NCI-H2196 (cell line): ENCODE data around the gene COL6A3.
"Not testable (repeated sequence)": the region's sequence is repeated elsewhere in the genome, so short reads cannot be mapped to it uniquely, and the experiment has no call there.

Experiments used
- DNase-seq: peaks from one replicate; lab custom pipeline; 2025; ENCODE audit not compliant: unreplicated experiment; lab: John Stamatoyannopoulos, UW

COL6A3 gene

DNA sequence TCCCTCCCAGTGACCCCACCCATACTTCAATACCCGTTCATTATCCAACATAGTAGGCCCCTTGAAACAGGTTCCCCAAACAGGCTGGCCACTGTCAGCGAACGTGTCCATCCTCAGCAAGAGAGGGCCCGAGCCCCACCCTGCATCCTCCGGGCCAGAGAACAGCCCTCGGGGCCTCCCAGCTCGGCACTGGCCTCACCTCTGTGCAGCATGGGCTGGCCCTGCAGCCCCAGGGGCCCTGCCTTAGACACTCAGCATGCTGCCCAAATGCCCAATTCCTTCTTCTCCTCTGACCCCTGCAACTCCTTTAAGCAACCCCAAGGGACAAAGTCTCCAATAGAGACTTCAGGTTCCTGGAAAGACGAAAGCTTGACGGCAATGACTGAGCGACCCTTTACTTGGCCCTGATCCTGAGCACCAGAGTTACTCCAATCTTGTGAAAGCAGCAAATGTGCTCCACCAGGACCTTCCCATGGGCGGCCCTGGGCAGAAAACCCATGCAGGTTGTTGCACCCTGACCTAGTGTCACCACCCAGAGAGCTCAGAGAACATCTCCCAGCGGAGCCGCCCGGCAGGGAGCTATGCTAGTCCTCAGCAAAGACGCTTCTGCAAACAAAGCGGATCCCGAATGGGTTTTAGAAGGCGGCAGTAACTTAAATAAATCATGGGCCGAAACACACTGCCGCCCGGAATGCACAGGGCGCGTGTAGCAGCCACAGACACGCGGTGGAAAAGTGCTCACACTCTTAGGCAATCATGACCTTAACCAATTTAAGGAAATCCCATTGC is 782 bp downstream of the COL6A3 start:
- DNase-seq: no peak

DNA sequence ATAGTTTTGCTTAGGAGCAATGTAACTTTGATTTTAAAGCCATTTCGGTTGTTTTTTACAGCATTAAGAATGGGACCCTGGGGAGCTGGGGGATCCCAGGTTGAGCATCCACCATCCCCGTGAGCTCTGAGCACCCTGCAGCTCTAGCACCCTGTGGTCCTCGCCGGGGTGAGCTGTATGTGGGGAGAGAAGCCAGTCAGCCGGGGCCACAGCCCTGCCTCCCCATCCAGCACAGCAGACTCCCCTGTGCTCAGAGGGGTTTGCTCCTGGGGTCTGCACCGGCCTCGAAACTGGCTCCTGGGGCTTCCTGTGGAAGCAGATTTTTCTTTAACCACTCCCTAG is 1.3 kb downstream of the COL6A3 start:
- no peak for DNase-seq

DNA sequence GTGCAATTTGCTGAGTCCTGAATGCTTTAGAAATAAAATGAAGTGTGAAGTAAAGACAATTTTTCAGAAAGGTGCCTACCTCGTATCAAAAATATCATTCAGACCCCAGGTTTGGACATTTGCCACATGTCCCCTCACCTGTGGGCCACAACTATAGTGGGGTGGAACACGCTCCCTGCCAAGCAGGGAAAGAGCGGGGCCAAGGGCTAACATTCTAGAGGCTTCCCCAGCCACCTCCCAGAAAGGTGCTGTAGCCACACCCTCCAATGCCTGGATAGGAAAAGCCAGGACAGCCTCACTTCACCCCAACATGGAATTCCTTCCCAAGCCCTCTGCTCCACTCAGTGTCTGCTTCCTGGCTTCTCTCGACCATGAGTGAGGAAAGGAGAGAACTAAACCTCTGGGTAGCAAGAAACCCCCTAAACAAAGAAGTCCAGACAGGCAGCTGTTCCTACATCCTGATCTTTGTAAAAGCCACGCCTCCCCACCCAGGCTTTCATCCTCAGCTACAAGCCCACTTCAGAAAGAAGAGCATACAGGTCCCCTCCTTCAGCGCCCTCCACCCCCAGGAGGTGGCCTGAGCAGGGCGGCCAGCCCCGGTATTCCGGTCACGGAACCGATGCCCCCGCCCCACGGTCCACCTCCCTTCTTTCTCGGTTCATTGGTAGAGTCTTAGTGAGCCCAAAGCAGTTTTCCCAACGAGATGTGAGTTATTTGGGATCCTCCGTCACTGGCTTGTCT is 2.1 kb downstream of the COL6A3 start:
- DNase-seq: no peak

DNA sequence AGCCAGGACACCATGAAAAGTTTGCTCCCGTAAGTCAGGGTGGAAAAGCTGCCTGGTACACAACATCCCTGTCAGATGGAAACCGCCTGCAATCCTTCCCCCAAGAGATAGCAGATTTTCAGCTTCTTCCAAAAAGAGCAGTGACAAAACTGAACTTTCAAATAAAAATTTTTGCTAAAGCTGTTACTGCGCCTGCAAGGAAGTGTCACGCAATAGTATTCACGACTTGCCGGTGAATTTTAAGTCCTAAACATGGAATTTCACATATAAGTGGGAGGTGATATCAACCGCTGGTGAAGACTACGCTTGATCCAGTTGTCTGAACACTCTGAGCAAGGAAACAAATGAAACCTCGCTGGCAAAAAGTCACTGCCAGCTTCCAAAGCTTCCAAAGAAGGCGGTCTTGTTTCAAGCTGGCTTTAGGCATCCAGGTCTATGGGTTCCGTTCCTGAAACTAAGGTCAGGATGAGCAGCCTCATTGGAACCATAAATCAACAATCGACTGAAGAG is 2.8 kb downstream of the COL6A3 start:
- no peak for DNase-seq

DNA sequence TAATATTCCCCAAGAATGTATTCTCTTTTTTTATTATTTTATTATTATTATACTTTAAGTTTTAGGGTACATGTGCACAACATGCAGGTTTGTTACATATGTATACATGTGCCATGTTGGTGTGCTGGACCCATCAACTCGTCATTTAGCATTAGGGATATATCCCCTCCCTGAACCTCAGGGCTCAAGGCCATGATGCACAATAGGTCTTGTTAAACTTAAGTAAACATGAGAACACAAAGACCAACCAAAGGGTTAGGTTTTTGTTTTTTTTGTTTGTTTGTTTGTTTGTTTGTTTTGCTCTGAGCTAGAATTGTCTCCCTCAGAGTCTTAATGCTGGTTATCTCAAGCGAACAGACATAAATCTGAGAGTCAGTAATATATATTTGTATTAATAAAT is 4.7 kb downstream of the COL6A3 start:
- DNase-seq: not testable (repeated sequence)

DNA sequence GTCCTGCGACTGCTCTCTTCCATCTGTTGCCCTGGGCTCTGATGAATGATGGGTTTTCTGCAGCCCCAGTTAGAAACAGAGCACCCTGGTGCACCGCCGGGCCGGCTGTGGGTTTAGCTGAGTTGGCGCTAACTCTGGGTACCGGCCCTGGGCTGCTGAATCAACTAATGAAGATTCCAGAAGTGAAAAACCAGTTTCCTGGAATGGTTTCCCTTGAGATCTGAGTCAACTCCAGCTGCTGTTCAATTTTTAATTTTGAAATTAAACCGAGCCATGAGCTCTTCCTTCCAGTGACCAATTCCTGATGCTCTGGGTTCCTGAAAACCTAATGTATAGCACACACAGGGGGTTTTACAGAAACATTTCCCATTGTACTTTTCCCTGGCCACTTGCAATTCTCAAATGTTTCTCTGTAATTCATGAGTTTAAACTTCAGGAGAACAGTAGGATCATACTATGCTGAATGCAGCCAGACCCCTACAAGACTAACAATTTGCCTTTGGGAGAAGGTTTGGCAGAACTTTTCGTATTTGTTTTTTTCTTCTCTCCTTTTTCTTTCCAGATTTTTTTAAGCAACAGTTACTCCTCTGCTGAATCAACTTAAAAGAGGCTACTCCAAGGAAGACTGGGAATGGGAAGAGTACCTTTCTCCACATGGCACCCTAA is 5.5 kb downstream of the COL6A3 start:
- DNase-seq: no peak

DNA sequence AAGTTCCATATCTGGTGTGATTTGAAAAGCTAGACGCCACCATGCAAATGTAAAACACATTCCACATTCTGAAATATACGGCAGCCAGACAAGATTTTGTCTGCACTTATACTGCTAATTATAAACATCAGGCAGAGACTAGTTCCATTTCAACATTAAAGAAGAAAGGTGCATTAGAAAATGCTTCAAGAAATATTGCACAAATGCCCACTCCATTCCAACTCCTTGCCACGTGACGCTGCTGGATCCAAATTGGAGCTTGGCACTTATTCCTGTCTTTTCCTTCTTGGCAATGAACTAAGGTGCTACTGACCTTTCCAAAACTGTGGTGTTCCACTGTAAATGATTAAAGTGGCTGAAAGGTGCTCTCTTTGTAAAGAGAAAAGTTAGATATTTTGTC is 6.3 kb downstream of the COL6A3 start:
- no peak for DNase-seq

DNA sequence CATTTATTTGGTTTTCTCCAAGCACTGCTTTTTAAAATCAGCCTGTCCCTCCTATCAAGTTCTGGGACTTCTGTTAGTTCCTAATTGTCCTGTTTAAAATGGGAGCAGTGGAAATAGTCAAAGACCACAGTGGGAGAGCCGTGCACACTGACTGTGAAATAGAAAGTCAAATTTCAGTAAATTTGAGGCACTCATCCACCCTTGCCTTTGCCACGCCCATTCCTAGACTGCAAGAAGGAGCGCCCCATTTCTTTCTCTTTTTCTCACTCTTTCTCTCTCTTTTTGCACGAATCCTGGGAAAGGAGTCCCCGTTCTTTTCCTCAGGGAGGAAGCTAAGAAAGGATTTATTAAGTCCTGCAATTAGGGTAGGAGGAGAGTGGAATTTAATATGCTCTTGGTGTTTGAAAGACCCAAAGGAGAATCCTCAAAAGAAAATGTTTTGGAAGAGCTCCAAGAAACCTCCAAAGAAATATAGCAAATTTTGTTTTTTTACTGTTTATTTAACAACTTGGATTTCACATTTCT is 7.5 kb downstream of the COL6A3 start:
- DNase-seq: no peak

DNA sequence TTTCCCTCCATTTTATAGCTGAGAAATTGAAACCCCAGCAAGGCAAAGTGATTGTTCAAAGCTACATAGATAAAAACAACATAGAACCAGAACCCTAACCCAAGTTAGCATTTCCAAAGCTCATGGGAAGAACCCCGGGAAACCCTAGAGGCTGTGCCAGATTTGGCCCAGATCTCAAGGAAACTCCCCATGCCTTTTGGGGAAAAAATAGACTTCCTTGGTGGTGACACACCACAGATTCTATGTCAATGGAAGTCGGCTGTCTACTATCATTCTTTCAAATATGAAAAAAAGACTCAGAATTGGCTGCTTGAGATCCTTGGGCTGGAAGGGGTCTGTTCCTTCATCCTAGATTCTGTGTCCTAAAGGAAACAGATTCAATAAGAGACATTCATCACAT is 8.4 kb downstream of the COL6A3 start:
- DNase-seq: no peak

DNA sequence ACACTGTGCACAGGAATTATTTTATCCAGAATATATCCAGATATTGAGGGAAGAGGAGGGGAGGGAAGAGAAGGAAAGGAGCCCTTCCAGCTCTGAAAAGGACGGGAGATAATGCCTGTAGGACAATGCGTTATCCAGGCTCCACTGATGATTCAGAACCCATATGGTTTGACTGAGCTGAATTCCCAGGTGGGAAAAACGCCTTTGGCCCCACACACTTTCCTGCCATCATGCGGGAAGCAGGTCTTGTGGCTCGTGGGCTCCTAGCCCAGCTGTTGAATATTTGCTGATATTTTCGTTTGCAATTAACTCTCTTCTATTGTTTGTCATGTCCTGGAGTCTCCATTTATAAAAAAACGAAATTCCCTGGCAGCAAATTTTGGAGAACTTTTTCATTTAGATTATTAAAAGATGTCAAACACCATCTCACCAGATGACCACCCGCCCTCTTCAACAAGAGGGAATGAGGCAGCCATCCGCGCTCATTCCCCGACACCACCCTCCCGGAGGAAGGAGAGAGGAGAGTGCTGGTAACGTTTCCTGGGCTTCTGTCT is 8.9 kb downstream of the COL6A3 start:
- DNase-seq: no peak

DNA sequence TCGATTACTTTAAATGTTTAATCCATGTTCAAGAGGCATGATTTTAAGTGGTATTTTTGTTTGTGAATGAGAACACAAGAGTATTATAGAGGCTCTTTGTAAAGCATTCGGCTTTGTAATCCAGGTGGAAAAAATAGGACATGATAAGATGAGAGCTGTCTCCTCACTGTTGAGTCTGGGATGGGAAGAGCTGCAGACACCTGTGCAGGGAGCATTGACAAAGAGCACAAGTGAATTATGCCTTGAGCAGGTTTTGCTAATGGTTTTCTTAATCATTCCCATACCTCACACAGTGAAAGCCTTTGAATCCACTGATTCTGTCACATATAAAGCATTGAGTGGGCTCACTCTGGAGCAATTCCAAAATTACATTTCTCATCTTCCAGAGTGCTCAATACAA is 9.6 kb downstream of the COL6A3 start:
- no peak for DNase-seq

DNA sequence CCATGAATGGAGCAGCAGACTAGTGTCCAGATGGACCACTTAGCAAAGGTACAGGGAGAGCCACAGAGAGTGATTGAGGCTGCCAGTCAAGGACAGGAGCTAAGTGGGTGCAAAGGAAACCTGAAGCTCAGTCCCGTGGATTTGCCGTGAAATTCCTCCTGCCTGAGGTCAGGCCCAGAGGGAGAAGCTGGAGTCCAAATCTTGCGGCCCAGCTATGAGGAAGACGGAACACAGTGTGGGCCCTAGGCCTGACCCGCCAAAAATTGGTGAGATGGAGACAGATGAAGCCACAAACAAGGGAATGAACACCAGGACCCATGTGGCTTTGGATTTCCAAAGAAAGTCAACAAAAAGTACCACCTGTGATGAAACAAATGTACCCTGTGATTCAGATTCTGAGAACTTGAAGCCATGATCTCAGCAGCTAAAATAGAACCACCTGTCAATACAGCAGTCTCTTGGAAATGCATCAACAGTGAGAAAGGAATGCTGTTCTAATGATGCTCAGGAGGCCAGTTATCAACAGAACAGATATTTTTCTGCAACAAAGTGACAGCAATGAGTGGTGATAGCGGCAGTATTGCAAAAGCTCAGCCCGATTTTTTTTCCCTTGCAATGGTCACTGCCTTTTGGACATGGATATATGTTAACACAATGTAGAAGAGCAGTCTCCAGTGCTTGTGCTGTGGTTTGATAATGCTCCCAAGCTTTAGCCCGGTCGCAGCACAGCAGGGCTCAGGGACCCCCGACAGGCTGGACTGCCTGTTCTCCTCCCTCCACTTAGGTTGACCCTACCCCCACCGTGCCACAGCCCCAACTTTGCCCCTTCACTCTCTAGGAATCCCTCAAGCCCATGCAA is 10.7 kb downstream of the COL6A3 start:
- no peak for DNase-seq

DNA sequence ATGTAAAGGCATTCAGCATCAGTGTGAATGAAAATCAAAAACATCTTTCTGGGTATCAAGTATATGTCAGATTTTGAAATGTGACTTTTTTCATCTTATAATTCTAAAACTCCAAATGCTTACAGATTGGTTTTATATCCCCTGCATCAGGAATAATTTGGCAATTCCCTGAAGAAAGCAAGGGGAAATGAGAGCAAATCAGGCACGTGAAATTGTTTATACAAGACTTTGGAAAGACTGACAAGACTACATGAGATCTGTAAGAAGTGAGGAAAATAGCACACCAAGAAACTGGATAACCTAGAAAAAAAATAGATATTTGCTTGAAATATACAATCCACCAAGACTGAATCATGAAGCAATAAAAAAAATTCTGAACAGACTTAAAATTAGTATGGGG is 13.8 kb downstream of the COL6A3 start:
- no peak for DNase-seq

DNA sequence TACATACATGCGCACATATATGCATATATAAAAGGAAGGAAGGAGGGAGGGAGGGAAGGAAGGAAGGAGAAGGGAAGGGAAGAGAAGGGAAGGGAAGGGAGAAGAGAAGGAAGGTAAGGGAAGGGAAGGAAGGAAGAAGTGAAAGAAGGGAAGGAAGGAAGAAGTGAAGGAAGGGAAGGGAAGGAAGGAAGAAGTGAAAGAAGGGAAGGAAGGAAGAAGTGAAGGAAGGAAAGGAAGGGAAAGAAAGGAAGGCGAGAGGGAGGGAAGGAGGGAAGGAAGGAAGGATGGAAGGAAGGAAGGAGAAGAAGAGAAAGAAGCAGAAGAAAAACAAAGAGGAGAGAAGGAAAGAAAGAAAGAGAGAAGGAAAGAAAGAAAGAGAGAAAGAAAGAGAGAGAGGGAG is 16.9 kb downstream of the COL6A3 start:
- no peak for DNase-seq

DNA sequence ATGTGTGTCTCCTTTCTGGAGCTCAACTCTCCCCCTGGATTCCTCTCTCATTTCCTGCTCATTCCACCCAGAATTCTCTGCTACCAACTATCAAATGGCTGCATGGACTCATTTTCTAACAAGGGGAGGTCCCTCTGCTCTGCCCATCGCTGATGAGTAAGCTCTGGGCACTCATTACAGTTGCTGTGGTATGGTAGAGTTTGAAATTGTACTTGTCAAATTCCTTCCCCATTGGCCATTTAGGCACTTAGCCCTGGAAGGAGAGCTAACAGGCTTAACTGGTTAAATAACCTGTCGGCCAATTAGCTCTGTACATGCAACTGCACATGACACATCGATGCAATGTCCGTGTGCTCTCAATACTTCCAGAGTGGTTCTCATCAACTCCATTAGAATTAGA is 20.4 kb downstream of the COL6A3 start:
- no peak for DNase-seq

DNA sequence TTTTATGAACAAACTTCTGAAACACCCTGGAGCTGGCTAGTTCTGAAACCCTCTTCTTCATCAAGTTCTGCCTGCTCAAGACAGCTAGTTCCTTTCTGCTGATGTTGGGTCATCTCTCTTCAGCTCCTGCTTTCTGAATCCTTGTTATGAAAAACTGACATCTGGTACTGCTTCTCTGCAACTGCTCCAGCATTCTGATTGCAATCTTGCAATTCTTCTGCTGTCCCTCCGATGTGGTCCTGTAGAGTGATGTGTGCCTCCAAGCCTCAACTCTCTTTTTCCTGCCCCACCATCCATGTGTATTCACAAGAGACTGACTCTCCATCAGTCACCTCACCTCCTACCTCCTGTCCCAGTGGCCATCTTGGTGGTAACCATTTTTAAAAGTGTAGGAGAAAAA is 21.8 kb downstream of the COL6A3 start:
- DNase-seq: no peak

DNA sequence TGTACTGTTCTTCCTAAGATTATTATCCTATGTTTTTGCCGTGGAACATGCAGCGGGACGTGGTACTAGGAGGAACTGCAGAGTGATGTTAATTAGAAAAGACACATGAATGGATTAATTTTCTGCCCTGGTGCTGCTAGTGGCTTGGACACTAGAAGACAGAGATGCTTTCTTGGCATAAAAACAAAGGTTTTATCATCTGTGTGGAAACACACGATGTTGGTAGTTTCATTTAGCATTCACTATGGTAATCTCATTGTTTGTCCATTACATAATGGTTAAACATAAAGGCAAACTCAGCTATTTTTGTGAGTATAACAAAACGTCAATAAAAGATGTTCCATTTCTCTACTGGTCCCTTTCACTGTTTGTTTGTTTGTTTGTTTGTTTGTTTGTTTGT is 22.8 kb downstream of the COL6A3 start:
- no peak for DNase-seq

DNA sequence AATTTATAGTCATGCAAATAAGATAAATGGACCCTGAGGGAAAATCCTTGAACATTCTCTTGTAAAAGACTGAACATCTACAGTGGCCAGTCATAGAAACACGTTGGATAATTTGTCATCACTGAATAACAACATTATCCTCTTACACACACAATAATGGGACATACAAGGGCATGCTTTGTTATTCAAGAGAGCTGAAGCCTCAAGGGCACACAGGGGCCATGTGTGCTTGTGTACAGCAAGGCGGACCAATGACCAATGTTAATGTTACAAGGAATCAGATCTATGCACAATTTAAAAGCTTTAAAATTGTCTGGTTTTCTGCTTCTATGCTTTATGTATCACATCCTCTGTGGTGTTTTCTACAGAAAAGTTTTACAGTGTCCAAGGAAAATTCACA is 23.7 kb downstream of the COL6A3 start:
- DNase-seq: no peak

DNA sequence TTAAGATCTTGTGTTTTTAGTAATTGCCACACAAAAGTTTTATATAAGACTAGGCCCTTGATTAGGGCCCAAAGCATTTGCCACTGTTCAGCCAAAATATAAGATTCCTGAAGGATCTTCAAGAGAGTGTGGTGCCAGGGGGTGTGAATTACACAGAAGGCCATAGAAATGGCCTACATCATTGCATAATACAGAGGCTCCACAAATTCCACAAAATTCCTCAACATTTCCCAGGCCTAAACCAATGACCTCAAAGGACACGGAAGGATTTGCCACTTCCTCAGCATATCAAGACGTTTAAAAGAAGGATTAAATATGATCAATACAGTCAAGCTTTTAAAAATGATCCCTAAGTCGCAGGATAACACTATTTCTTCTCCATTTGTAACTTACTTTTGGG is 24.1 kb downstream of the COL6A3 start:
- no peak for DNase-seq

DNA sequence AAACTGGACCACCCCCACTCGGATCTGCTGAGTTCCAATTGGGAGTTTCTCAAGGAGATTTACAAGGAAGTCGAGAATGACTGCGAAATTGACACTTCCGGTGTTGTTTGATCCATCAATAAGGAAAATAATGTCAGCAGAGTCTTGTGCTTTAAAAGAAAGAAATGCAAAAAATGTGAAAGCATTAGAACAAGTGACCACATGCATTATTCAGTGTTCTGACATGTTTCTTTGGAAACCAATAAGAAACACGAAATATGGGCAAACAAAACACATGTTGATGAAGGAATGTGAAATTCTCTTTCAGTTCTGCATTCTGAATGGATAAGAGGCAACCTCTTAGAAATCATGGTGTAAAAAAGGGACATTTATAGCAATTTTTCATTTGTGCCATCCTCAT is 25.9 kb downstream of the COL6A3 start:
- no peak for DNase-seq

DNA sequence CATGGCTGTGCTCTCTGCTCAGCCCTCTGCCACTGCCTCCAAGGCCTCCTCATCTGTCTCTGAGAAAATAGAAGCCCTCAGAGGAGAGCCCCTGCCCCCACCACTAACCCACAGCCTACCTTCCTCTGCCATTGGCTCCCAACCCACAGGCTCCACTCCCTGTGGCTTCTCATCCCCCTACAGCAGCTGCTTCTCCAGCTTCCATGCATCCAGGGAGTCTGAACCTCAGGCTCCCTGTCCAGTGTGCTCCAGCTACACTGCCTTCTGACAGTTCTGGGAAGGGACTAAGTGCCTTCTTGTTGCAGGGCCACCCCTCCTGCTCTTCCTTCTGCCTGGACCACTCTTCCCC is 29.3 kb downstream of the COL6A3 start:
- no peak for DNase-seq
